Prostate gland (tissue), 2 donors: ENCODE measurements around the gene RNF224. TPM values are rescaled to one million over a fixed set of nuclear protein-coding genes. Genes with fewer than 3 reads are reported as not detected.

ENCODE experiments used
- DNase-seq: peaks from one replicate; pipeline ENCODE4 v3.0.0-alpha.2; 2019; ENCODE audit warnings: low spot score
- H3K27ac ChIP-seq, 2 donors: fragments of 200-600 bp; sonication (generic); 2 replicates each; pipeline ENCODE4 v1.5.1; 2017 to 2019
- H3K27me3 ChIP-seq: fragments of 200-600 bp; sonication (generic); replicated peaks from 2 replicates; pipeline ENCODE4 v1.5.1; 2019; ENCODE audit not compliant: insufficient read depth
- H3K36me3 ChIP-seq, 2 donors: fragments of 200-600 bp; sonication (generic); 1 replicate in 1 of 2; 2 replicates in 1 of 2; pipeline versions ENCODE4 v1.5.1 to v1.8.1; 2017 to 2019
- H3K4me1 ChIP-seq: fragments of 200-600 bp; sonication (generic); replicated peaks from 2 replicates; pipeline ENCODE4 v1.5.1; 2019
- H3K4me3 ChIP-seq, 2 donors: fragments of 200-600 bp; sonication (generic); 2 replicates each; pipeline ENCODE4 v1.5.1; 2017 to 2019
- H3K9me3 ChIP-seq: fragments of 200-600 bp; sonication (generic); 2 replicates; pipeline ENCODE4 v1.5.1; 2017
- CTCF ChIP-seq, 4 experiments: fragments of 200-600 bp in 2 of 4; fragments of 450-650 bp in 2 of 4; sonication (generic) in 2 of 4; IDR thresholded peaks; 1 replicate in 3 of 4; 2 replicates in 1 of 4; pipeline ENCODE4 v1.5.1; 2016 to 2019; ENCODE audit warnings: antibody characterized with exemption in 4 of 4, mild to moderate bottlenecking in 2 of 4, moderate library complexity in 2 of 4
- POLR2A ChIP-seq: fragments of 450-650 bp; IDR thresholded peaks from one replicate; pipeline ENCODE4 v1.6.1; 2016; ENCODE audit warnings: antibody characterized with exemption, mild to moderate bottlenecking
- POLR2AphosphoS5 ChIP-seq: sonication (generic); formaldehyde crosslinking; IDR thresholded peaks from one replicate; pipeline ENCODE4 v1.6.1; 2017; ENCODE audit warnings: antibody characterized with exemption
- WGBS: methylation state at CpG from one replicate; pipeline ENCODE4 v1.1.5; 2018; 5-methylcytosine and 5-hydroxymethylcytosine counted together
- intact Hi-C: fragments of 100-400 bp; cut with DNase I; formaldehyde crosslinking; loops from one replicate; pipeline ENCODE4 v1.14.2; 2022
- total RNA-seq, 2 donors: library from RNA; depleted of rRNA; stranded (reverse); fragments of >200 nt; gene quantifications; one replicate each; pipeline ENCODE4 v1.1.0, GENCODE V29; 2016

The RNF224 gene
- total RNA-seq, 2 donors from 2014 or later: not detected

- intact Hi-C loops: no loop called here
- H3K27me3 ChIP-seq: no peaks in the 10 kb centered on the region
- TF ChIP-seq CTCF (IDR thresholded peaks at IDR 0.05): peak in 1 of 4 experiments; percentile 11
- peak; percentile 98 for TF ChIP-seq POLR2AphosphoS5
- TF ChIP-seq POLR2A: peak; percentile 34
- no peaks in the 10 kb centered on the region for H3K9me3 ChIP-seq
- H3K27ac ChIP-seq: peak overlapping the region; percentile 76 to 78
- 2% methylated on average over 29 of the region's 63 CpGs for WGBS
- DNase-seq: peak; percentile 96
- H3K4me3 ChIP-seq: peak overlapping the region; percentile 45 to 54
- H3K36me3 ChIP-seq: no peaks in the 10 kb centered on the region
- peaks cover 4% of the 10 kb centered on the region for H3K4me1 ChIP-seq
Observed at GRCh38 chr9:137223078-137223970, 4.0 kb upstream of the RNF224 start.

- Histone ChIP-seq H3K27ac (peak within 1 kb of the TSS; percentile 78 to 79), H3K9me3 (no peaks in the 10 kb centered on the region), H3K36me3 (no peaks in the 10 kb centered on the region), H3K4me1 (peaks cover 4% of the 10 kb centered on the region), H3K4me3 (peak within 1 kb of the TSS; percentile 45 to 54), H3K27me3 (no peaks in the 10 kb centered on the region)
- intact Hi-C loops: loop anchor here (5.0 kb wide), 1 partner anchor 108 kb away; no protein-coding TSS in a partner anchor
- DNase-seq: no peak
- 58% methylated on average over 23 of the region's 23 CpGs for WGBS
- no peak for TF ChIP-seq CTCF (IDR thresholded peaks at IDR 0.05)
- no peak for TF ChIP-seq POLR2AphosphoS5
- no peak for TF ChIP-seq POLR2A
Observed at GRCh38 chr9:137224830-137225694, 2.2 kb upstream of the RNF224 start, which contains the start of gene CYSRT1. Gene CYSRT1 (plus strand): TSS chr9:137225174. CDS start chr9:137225622, 448 bp downstream.

GRCh38 chr9:137225699-137226331 is 1.5 kb upstream of the RNF224 start:
- Histone ChIP-seq H3K27me3 (peaks cover under 1% of the 10 kb centered on the region), H3K27ac (peak overlapping the region in 1 of 2 donors; percentile 79), H3K4me1 (peaks cover 4% of the 10 kb centered on the region), H3K9me3 (no peaks in the 10 kb centered on the region), H3K4me3 (no peak overlapping the region), H3K36me3 (no peaks in the 10 kb centered on the region)
- 56% methylated on average over 21 of the region's 21 CpGs for WGBS
- no peak for DNase-seq
- intact Hi-C loops: loop anchor here (5.0 kb wide), 1 partner anchor 109 kb away; no protein-coding TSS in a partner anchor
- no peak for TF ChIP-seq POLR2A
- no peak for TF ChIP-seq POLR2AphosphoS5
- no peak for TF ChIP-seq CTCF (IDR thresholded peaks at IDR 0.05)

GRCh38 chr9:137226338-137227053 is 806 bp upstream of the RNF224 start:
- DNase-seq: no peak
- Histone ChIP-seq H3K27ac (peak overlapping the region; percentile 66 to 79), H3K36me3 (no peaks in the 10 kb centered on the region), H3K9me3 (no peaks in the 10 kb centered on the region), H3K4me1 (peaks cover 4% of the 10 kb centered on the region), H3K4me3 (no peak overlapping the region), H3K27me3 (peaks cover 4% of the 10 kb centered on the region)
- WGBS: 50% methylated on average over 18 of the region's 18 CpGs
- intact Hi-C loops: loop anchor here (5.0 kb wide), 1 partner anchor 109 kb away; no protein-coding TSS in a partner anchor
- TF ChIP-seq CTCF (IDR thresholded peaks at IDR 0.05): no peak
- no peak for TF ChIP-seq POLR2AphosphoS5
- TF ChIP-seq POLR2A: no peak
